Loucy (cell line): Measurements from ENCODE around the gene RPTOR.

ENCODE experiments used
- H2AFZ ChIP-seq: fragments of 200-600 bp; sonication (generic); 2 replicates; pipeline ENCODE4 v1.6.0; 2016; ENCODE audit warnings: antibody characterized with exemption, mild to moderate bottlenecking, low read length, moderate library complexity
- H3F3A ChIP-seq: fragments of 200-600 bp; 2 replicates; pipeline ENCODE4 v1.6.0; 2016; ENCODE audit warnings: antibody characterized with exemption, low read depth, mild to moderate bottlenecking
- H3K27me3 ChIP-seq: fragments of 200-600 bp; sonication (generic); 2 replicates; pipeline ENCODE4 v1.6.1; 2014; ENCODE audit warnings: low read length, mild to moderate bottlenecking; ENCODE audit not compliant: insufficient read depth, poor library complexity, severe bottlenecking
- H3K36me3 ChIP-seq: fragments of 200-600 bp; sonication (generic); 2 replicates; pipeline ENCODE4 v1.6.1; 2016; ENCODE audit warnings: low read length; ENCODE audit not compliant: insufficient read depth
- H3K4me1 ChIP-seq: fragments of 200-600 bp; sonication (generic); 2 replicates; pipeline ENCODE4 v1.5.1; 2014; ENCODE audit warnings: low read length, mild to moderate bottlenecking; ENCODE audit not compliant: insufficient read depth, poor library complexity, severe bottlenecking
- H3K4me2 ChIP-seq: fragments of 200-600 bp; sonication (generic); 2 replicates; pipeline ENCODE4 v1.6.0; 2014; ENCODE audit warnings: antibody characterized with exemption, low read length, low read depth, mild to moderate bottlenecking; ENCODE audit not compliant: poor library complexity, severe bottlenecking
- H3K4me3 ChIP-seq: fragments of 200-600 bp; sonication (generic); 2 replicates; pipeline ENCODE4 v1.5.1; 2014; ENCODE audit warnings: low read length, mild to moderate bottlenecking, mixed read lengths; ENCODE audit not compliant: poor library complexity, severe bottlenecking
- H3K79me2 ChIP-seq: fragments of 200-600 bp; sonication (generic); 2 replicates; pipeline ENCODE4 v1.6.1; 2014; ENCODE audit warnings: low read length; ENCODE audit not compliant: insufficient read depth
- H3K9ac ChIP-seq: fragments of 200-600 bp; sonication (generic); 2 replicates; pipeline ENCODE4 v1.6.0; 2014; ENCODE audit warnings: mild to moderate bottlenecking, low read depth, low read length, moderate library complexity; ENCODE audit not compliant: poor library complexity, severe bottlenecking
- H3K9me2 ChIP-seq: fragments of 200-600 bp; sonication (generic); replicated peaks from 2 replicates; pipeline ENCODE4 v1.6.1; 2016; ENCODE audit warnings: low read depth, low read length, mixed read lengths
- H3K9me3 ChIP-seq: fragments of 200-600 bp; sonication (generic); 2 replicates; pipeline ENCODE4 v1.6.1; 2014; ENCODE audit warnings: mild to moderate bottlenecking, antibody characterized with exemption, low read length, low read depth; ENCODE audit not compliant: insufficient read depth
- H4K20me1 ChIP-seq: fragments of 200-600 bp; sonication (generic); 2 replicates; pipeline ENCODE4 v1.6.0; 2014; ENCODE audit warnings: antibody characterized with exemption, low read length, mild to moderate bottlenecking; ENCODE audit not compliant: insufficient read depth, poor library complexity, severe bottlenecking
- EZH2phosphoT487 ChIP-seq: fragments of 200-600 bp; IDR thresholded peaks from 2 replicates; pipeline ENCODE4 v1.6.1; 2018; ENCODE audit warnings: antibody characterized with exemption, mild to moderate bottlenecking, moderate library complexity, borderline replicate concordance
- TF ChIP-seq, protein P1 (sequence below): fragments of 200-600 bp; sonication (generic); conservative IDR thresholded peaks from 2 replicates; pipeline ENCODE4 v1.5.1; 2014; ENCODE audit warnings: mild to moderate bottlenecking, antibody characterized with exemption, low read length

RPTOR gene

DNA sequence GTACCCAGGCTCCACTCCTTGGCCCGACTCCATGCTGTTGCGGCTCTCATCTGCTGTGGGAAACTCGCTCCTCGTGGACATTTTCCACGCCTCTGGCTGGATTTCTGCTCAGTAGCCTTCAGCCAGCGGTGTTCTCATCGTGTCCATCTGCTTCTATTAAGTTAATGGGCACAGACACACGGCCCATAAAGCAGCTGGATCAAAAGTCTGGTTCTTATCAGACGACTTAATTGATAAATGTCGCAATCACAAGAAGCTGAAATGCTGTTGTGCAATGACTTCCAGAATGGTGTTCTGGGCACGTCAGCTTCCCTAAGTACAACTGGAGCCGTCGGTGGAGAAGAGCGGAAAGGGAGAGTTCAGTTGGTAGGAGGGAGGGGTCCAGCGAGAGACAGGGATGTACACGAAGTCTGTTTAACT is 235.3 kb downstream of the RPTOR start:
- H3K36me3 ChIP-seq, result no peaks in the 10 kb centered on the region
- peaks cover 4% of the 10 kb centered on the region; the same call in 1 of the 2 replicates for H3F3A ChIP-seq
- H2AFZ ChIP-seq, result no peak overlapping the region
- H3K4me1 ChIP-seq, result peaks cover 62% of the 10 kb centered on the region
- H4K20me1 ChIP-seq, result no peaks in the 10 kb centered on the region
- H3K4me3 ChIP-seq, result peak overlapping the region; percentile 23
- H3K79me2 ChIP-seq, result peaks cover 16% of the 10 kb centered on the region
- no peaks in the 10 kb centered on the region for H3K27me3 ChIP-seq
- H3K9ac ChIP-seq, result peak overlapping the region; percentile 76
- no peaks in the 10 kb centered on the region for H3K9me3 ChIP-seq
- H3K4me2 ChIP-seq, result peak overlapping the region; percentile 62
- H3K9me2 ChIP-seq, result no peaks in the 10 kb centered on the region
- TF ChIP-seq, protein P1, sequence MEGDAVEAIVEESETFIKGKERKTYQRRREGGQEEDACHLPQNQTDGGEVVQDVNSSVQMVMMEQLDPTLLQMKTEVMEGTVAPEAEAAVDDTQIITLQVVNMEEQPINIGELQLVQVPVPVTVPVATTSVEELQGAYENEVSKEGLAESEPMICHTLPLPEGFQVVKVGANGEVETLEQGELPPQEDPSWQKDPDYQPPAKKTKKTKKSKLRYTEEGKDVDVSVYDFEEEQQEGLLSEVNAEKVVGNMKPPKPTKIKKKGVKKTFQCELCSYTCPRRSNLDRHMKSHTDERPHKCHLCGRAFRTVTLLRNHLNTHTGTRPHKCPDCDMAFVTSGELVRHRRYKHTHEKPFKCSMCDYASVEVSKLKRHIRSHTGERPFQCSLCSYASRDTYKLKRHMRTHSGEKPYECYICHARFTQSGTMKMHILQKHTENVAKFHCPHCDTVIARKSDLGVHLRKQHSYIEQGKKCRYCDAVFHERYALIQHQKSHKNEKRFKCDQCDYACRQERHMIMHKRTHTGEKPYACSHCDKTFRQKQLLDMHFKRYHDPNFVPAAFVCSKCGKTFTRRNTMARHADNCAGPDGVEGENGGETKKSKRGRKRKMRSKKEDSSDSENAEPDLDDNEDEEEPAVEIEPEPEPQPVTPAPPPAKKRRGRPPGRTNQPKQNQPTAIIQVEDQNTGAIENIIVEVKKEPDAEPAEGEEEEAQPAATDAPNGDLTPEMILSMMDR, result no peak
- TF ChIP-seq EZH2phosphoT487, result no peak

DNA sequence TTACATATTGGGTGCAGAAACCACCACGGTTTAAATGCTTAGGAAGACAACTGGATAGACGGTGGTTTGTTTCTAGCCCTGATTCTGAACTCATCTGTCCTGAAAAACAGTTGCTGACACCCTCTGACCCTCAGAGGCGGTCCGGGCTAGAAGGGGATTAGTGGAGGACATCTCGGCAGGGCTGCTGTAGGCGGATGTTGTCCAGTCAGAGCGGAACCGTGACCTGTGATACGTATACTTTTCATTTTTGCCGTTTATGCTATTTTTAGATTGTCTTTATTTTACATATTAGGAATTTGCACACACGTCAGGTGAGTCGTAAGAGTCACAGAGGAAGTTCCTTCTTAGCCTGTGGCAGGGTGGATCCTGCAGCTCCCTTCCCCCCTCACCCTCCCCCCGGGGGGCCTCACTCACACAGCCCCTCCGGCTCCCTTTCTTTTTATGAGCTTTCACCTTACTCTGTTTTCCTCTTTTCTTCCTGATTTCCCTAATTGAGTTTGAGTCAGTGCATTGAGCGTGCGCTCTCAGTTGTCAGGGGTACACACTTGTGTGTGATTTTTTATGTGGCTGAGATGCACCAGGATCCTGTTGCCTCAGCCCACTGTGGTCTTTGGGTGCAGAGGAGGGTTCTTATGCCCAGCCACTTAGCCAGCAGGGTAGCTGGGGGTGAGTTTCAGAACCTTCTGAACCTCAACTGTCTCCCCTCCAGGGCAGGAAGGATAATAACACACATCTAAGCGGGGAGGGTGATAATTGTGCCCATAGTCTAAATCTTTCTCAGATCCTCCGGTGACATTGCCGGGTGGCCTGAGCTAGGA is 236.0 kb downstream of the RPTOR start:
- no peaks in the 10 kb centered on the region for H3K27me3 ChIP-seq
- no peaks in the 10 kb centered on the region for H3K9me2 ChIP-seq
- peak overlapping the region; percentile 62 for H3K4me2 ChIP-seq
- H3K9ac ChIP-seq, result peak overlapping the region; percentile 76
- H3F3A ChIP-seq, result peaks cover 4% of the 10 kb centered on the region; the same call in 1 of the 2 replicates
- TF ChIP-seq, protein P1, result no peak
- TF ChIP-seq EZH2phosphoT487, result no peak
- H4K20me1 ChIP-seq, result no peaks in the 10 kb centered on the region
- H2AFZ ChIP-seq, result no peak overlapping the region
- no peaks in the 10 kb centered on the region for H3K36me3 ChIP-seq
- no peaks in the 10 kb centered on the region for H3K9me3 ChIP-seq
- H3K4me3 ChIP-seq, result peak overlapping the region; percentile 23
- peaks cover 20% of the 10 kb centered on the region for H3K79me2 ChIP-seq
- H3K4me1 ChIP-seq, result peaks cover 60% of the 10 kb centered on the region

GRCh38 chr17:80781211-80781610 is 236.6 kb downstream of the RPTOR start:
- H3K4me2 ChIP-seq, result peak overlapping the region; percentile 62
- peak overlapping the region; percentile 23 for H3K4me3 ChIP-seq
- no peaks in the 10 kb centered on the region for H3K9me3 ChIP-seq
- H3K27me3 ChIP-seq, result no peaks in the 10 kb centered on the region
- no peak for TF ChIP-seq EZH2phosphoT487
- TF ChIP-seq, protein P1, result no peak
- peaks cover 4% of the 10 kb centered on the region; the same call in 1 of the 2 replicates for H3F3A ChIP-seq
- peak overlapping the region; percentile 76 for H3K9ac ChIP-seq
- peaks cover 26% of the 10 kb centered on the region for H3K79me2 ChIP-seq
- no peaks in the 10 kb centered on the region for H3K36me3 ChIP-seq
- peaks cover 57% of the 10 kb centered on the region for H3K4me1 ChIP-seq
- H3K9me2 ChIP-seq, result no peaks in the 10 kb centered on the region
- H4K20me1 ChIP-seq, result no peaks in the 10 kb centered on the region
- no peak overlapping the region for H2AFZ ChIP-seq
